ENCODE results near the gene MAB21L3. TPM values are rescaled to one million over a fixed set of nuclear protein-coding genes. Genes with fewer than 3 reads are reported as not detected.

Gene MAB21L3
- total and polyA plus RNA-seq, 2 donors = 0.14 to 0.23 TPM

DNA sequence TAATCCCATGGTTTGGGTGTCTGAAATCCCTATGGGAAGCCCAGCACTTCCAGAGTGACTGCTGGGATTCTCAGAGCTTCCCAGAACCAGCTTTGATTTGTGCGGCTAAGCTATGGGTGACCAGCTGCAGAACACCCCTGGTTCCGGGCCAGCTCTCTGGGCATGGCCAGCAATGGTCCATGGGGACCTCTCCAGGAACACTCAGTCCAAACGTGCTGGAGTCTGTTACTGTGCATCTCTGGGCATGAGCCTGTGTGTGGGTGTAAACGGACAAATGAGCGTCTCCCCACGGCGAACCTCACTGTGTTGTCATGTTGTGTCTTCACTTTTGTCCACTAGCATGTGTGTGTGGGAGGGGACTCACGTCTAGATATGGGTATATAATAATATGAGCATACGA, 54.4 kb downstream of the MAB21L3 start:
- Histone ChIP-seq H3K4me1 (ENCODE audit: control insufficient read depth in 2 of 2, insufficient read depth in 2 of 2, low read length in 2 of 2) (peaks cover 9 to 25% of the 10 kb centered on the region in 2 donors), H3K27me3 (ENCODE audit: control insufficient read depth in 2 of 2, insufficient read depth in 1 of 2, low read length in 1 of 2) (peaks cover 0 to 6% of the 10 kb centered on the region in 2 donors), H3K36me3 (ENCODE audit: control insufficient read depth in 2 of 2, insufficient read depth in 2 of 2, low read length in 1 of 2) (no peaks in the 10 kb centered on the region), H3K4me3 (ENCODE audit: low read length in 2 of 2) (no peak overlapping the region), H3K9me3 (ENCODE audit: control insufficient read depth in 2 of 2, insufficient read depth in 1 of 2, low read length in 1 of 2) (no peaks in the 10 kb centered on the region), H3K27ac (ENCODE audit: low read depth in 1 of 2, low read length in 1 of 2) (no peak overlapping the region)
- DNase-seq (ENCODE audit: low read depth in 6 of 9, low spot score in 9 of 9) = no peak
- 94% methylated on average over 9 of the region's 9 CpGs for WGBS

DNA sequence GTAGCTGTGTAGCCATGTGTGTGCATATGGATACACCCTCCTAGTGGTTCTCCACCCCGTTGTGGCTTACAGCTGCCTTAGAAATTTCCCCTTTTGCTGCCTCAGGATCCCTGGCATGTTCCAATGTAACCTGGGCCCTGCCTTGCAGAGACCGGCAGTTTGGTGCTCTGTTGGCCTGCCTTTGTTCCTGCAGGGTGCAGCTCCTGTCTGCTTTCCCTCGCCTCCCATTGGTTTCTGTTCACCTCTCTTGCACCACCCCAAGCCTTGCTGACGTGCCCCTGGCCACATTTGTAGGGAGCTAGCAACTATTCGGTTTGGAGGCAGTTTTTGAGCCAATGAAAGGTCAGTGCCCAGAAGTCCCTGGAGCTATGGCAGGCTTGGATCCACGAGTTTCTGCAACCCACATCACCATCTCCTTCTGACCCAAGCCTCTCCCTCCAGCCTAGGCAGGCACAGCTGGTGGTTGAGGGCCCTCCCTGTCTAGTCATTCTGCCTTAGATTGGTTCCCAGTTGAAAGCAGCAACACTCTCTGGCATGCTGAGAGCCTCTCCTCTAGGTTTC, 54.9 kb downstream of the MAB21L3 start:
- Histone ChIP-seq H3K9me3 (ENCODE audit: control insufficient read depth in 2 of 2, insufficient read depth in 1 of 2, low read length in 1 of 2) (no peaks in the 10 kb centered on the region), H3K4me1 (ENCODE audit: control insufficient read depth in 2 of 2, insufficient read depth in 2 of 2, low read length in 2 of 2) (peaks cover 9 to 25% of the 10 kb centered on the region in 2 donors), H3K27me3 (ENCODE audit: control insufficient read depth in 2 of 2, insufficient read depth in 1 of 2, low read length in 1 of 2) (peaks cover 0 to 6% of the 10 kb centered on the region in 2 donors), H3K4me3 (ENCODE audit: low read length in 2 of 2) (no peak overlapping the region), H3K27ac (ENCODE audit: low read depth in 1 of 2, low read length in 1 of 2) (no peak overlapping the region), H3K36me3 (ENCODE audit: control insufficient read depth in 2 of 2, insufficient read depth in 2 of 2, low read length in 1 of 2) (no peaks in the 10 kb centered on the region)
- 87% methylated on average over 6 of the region's 6 CpGs for WGBS
- no peak for DNase-seq (ENCODE audit: low read depth in 6 of 9, low spot score in 9 of 9)

DNA sequence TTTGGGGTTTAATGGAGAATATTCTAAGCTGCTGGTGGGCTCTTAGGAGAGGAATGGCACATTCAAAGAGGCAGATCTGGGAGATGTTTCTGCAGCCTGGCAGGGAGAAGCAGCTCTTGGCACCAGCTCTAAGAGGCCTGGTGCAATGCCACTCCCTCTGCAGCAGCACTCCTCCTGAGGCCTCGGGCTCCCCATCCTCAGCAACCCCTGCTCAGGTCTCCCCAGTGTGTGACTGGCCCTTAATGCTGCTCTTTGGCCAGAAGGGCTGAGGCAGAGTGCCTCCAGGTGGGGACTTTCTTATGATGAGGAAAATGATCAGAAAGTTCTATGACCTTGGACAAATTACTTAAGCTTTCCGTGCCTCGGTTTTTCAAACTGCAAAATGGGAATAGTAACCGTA, 55.5 kb downstream of the MAB21L3 start:
- peaks cover 9 to 25% of the 10 kb centered on the region in 2 donors for H3K4me1 ChIP-seq (ENCODE audit: control insufficient read depth in 2 of 2, insufficient read depth in 2 of 2, low read length in 2 of 2)
- no peak for DNase-seq (ENCODE audit: low read depth in 6 of 9, low spot score in 9 of 9)
- no peaks in the 10 kb centered on the region for H3K36me3 ChIP-seq (ENCODE audit: control insufficient read depth in 2 of 2, insufficient read depth in 2 of 2, low read length in 1 of 2)
- H3K27ac ChIP-seq (ENCODE audit: low read depth in 1 of 2, low read length in 1 of 2) = no peak overlapping the region
- no peak overlapping the region for H3K4me3 ChIP-seq (ENCODE audit: low read length in 2 of 2)
- peaks cover 0 to 6% of the 10 kb centered on the region in 2 donors for H3K27me3 ChIP-seq (ENCODE audit: control insufficient read depth in 2 of 2, insufficient read depth in 1 of 2, low read length in 1 of 2)
- no peaks in the 10 kb centered on the region for H3K9me3 ChIP-seq (ENCODE audit: control insufficient read depth in 2 of 2, insufficient read depth in 1 of 2, low read length in 1 of 2)
- WGBS = 96% methylated on average over 4 of the region's 4 CpGs

GRCh38 chr1:116167625-116168276, 56.6 kb downstream of the MAB21L3 start:
- no peaks in the 10 kb centered on the region for H3K36me3 ChIP-seq (ENCODE audit: control insufficient read depth in 2 of 2, insufficient read depth in 2 of 2, low read length in 1 of 2)
- 38% methylated on average over 35 of the region's 35 CpGs for WGBS
- peak overlapping the region; percentile 43 to 63 for H3K4me3 ChIP-seq (ENCODE audit: low read length in 2 of 2)
- peak in 2 of 9 donors; percentile 18 to 37 for DNase-seq (ENCODE audit: low read depth in 6 of 9, low spot score in 9 of 9)
- peaks cover 0 to 6% of the 10 kb centered on the region in 2 donors for H3K27me3 ChIP-seq (ENCODE audit: control insufficient read depth in 2 of 2, insufficient read depth in 1 of 2, low read length in 1 of 2)
- peak overlapping the region in 1 of 2 donors; percentile 9 for H3K27ac ChIP-seq (ENCODE audit: low read depth in 1 of 2, low read length in 1 of 2)
- peaks cover 9 to 25% of the 10 kb centered on the region in 2 donors for H3K4me1 ChIP-seq (ENCODE audit: control insufficient read depth in 2 of 2, insufficient read depth in 2 of 2, low read length in 2 of 2)
- no peaks in the 10 kb centered on the region for H3K9me3 ChIP-seq (ENCODE audit: control insufficient read depth in 2 of 2, insufficient read depth in 1 of 2, low read length in 1 of 2)

GRCh38 chr1:116168277-116169032, 57.3 kb downstream of the MAB21L3 start:
- H3K27ac ChIP-seq (ENCODE audit: low read depth in 1 of 2, low read length in 1 of 2) = peak overlapping the region; percentile 12 to 55
- peaks cover 0 to 6% of the 10 kb centered on the region in 2 donors for H3K27me3 ChIP-seq (ENCODE audit: control insufficient read depth in 2 of 2, insufficient read depth in 1 of 2, low read length in 1 of 2)
- DNase-seq (ENCODE audit: low read depth in 6 of 9, low spot score in 9 of 9) = peak; percentile 37 to 85 (median 67)
- H3K4me1 ChIP-seq (ENCODE audit: control insufficient read depth in 2 of 2, insufficient read depth in 2 of 2, low read length in 2 of 2) = peaks cover 9 to 25% of the 10 kb centered on the region in 2 donors
- H3K4me3 ChIP-seq (ENCODE audit: low read length in 2 of 2) = peak overlapping the region; percentile 43 to 63
- 3% methylated on average over 42 of the region's 42 CpGs for WGBS
- H3K9me3 ChIP-seq (ENCODE audit: control insufficient read depth in 2 of 2, insufficient read depth in 1 of 2, low read length in 1 of 2) = no peaks in the 10 kb centered on the region
- no peaks in the 10 kb centered on the region for H3K36me3 ChIP-seq (ENCODE audit: control insufficient read depth in 2 of 2, insufficient read depth in 2 of 2, low read length in 1 of 2)

- H3K27ac ChIP-seq (ENCODE audit: low read depth in 1 of 2, low read length in 1 of 2) = no peak overlapping the region
- WGBS = 93% methylated on average over 7 of the region's 7 CpGs
Measured at GRCh38 chr1:116169898-116170297, 58.7 kb downstream of the MAB21L3 start.

GRCh38 chr1:116170721-116171589, 59.8 kb downstream of the MAB21L3 start:
- Histone ChIP-seq H3K9me3 (ENCODE audit: control insufficient read depth in 2 of 2, insufficient read depth in 1 of 2, low read length in 1 of 2) (no peaks in the 10 kb centered on the region), H3K27me3 (ENCODE audit: control insufficient read depth in 2 of 2, insufficient read depth in 1 of 2, low read length in 1 of 2) (peaks cover 0 to 6% of the 10 kb centered on the region in 2 donors), H3K36me3 (ENCODE audit: control insufficient read depth in 2 of 2, insufficient read depth in 2 of 2, low read length in 1 of 2) (no peaks in the 10 kb centered on the region), H3K4me3 (ENCODE audit: low read length in 2 of 2) (no peak overlapping the region), H3K27ac (ENCODE audit: low read depth in 1 of 2, low read length in 1 of 2) (no peak overlapping the region), H3K4me1 (ENCODE audit: control insufficient read depth in 2 of 2, insufficient read depth in 2 of 2, low read length in 2 of 2) (peaks cover 9 to 18% of the 10 kb centered on the region in 2 donors)
- no peak for DNase-seq (ENCODE audit: low read depth in 6 of 9, low spot score in 9 of 9)
- WGBS = 97% methylated on average over 6 of the region's 6 CpGs

More at GRCh38 chr1:116169898-116170297, 58.7 kb downstream of the MAB21L3 start:
- no peaks in the 10 kb centered on the region for H3K9me3 ChIP-seq (ENCODE audit: control insufficient read depth in 2 of 2, insufficient read depth in 1 of 2, low read length in 1 of 2)
- no peaks in the 10 kb centered on the region for H3K36me3 ChIP-seq (ENCODE audit: control insufficient read depth in 2 of 2, insufficient read depth in 2 of 2, low read length in 1 of 2)
- H3K27me3 ChIP-seq (ENCODE audit: control insufficient read depth in 2 of 2, insufficient read depth in 1 of 2, low read length in 1 of 2) = peaks cover 0 to 6% of the 10 kb centered on the region in 2 donors
- peaks cover 9 to 18% of the 10 kb centered on the region in 2 donors for H3K4me1 ChIP-seq (ENCODE audit: control insufficient read depth in 2 of 2, insufficient read depth in 2 of 2, low read length in 2 of 2)
- no peak for DNase-seq (ENCODE audit: low read depth in 6 of 9, low spot score in 9 of 9)
- H3K4me3 ChIP-seq (ENCODE audit: low read length in 2 of 2) = no peak overlapping the region

GRCh38 chr1:116172666-116173065, 61.5 kb downstream of the MAB21L3 start:
- Histone ChIP-seq H3K4me1 (ENCODE audit: control insufficient read depth in 2 of 2, insufficient read depth in 2 of 2, low read length in 2 of 2) (peaks cover 8 to 15% of the 10 kb centered on the region in 2 donors), H3K27me3 (ENCODE audit: control insufficient read depth in 2 of 2, insufficient read depth in 1 of 2, low read length in 1 of 2) (peaks cover 0 to 3% of the 10 kb centered on the region in 2 donors), H3K27ac (ENCODE audit: low read depth in 1 of 2, low read length in 1 of 2) (no peak overlapping the region), H3K9me3 (ENCODE audit: control insufficient read depth in 2 of 2, insufficient read depth in 1 of 2, low read length in 1 of 2) (no peaks in the 10 kb centered on the region), H3K4me3 (ENCODE audit: low read length in 2 of 2) (no peak overlapping the region), H3K36me3 (ENCODE audit: control insufficient read depth in 2 of 2, insufficient read depth in 2 of 2, low read length in 1 of 2) (no peaks in the 10 kb centered on the region)
- DNase-seq (ENCODE audit: low read depth in 6 of 9, low spot score in 9 of 9) = no peak
- WGBS = 96% methylated on average over 1 of the region's 1 CpG
